K562 (cell line): ENCODE results near the gene EXOC4. TPM values are rescaled to one million over a fixed set of nuclear protein-coding genes. Genes with fewer than 3 reads are reported as not detected.
A peak's percentile ranks its signal among the peaks of the same experiment; 100 is the strongest.

ENCODE experiments used
- ATAC-seq: fragments of 200-7000 bp; cut with Tn5 transposase; 3 replicates; pipeline ENCODE4 v1.9.1; 2020; ENCODE audit warnings: moderate library complexity
- BruUV-seq: library from RNA; stranded (reverse); fragments of 400-500 nt; replicated peaks from 2 replicates; lab custom pipeline; 2021; lab: Mats Ljungman, UMichigan
- CTCF ChIA-PET: fragments of 300-600 bp; formaldehyde crosslinking; extraction: SDS; loops from one replicate; lab custom pipeline; 2021; ENCODE audit warnings: low intra/inter-chr PET ratio; lab: Yijun Ruan, JAX
- POLR2A ChIA-PET: fragments of 300-600, 350-650 bp; sonication (Branson Sonifier 250); formaldehyde crosslinking; extraction: SDS; loops from one replicate; lab custom pipeline; 2021; ENCODE audit warnings: antibody characterized with exemption, inconsistent platforms; lab: Yijun Ruan, JAX
- DNase-seq, 4 experiments: peaks; one replicate each; pipeline versions ENCODE4 v3.0.0 to v3.0.0-alpha.2; 2011 to 2018; ENCODE audit warnings: low spot score in 3 of 4, mixed read lengths in 3 of 4; ENCODE audit errors: extremely low read depth in 1 of 4
- FAIRE-seq: peaks from 2 replicates; lab custom pipeline; 2011; peaks lifted over from hg19 to GRCh38; lab: Jason Lieb, UNC
- H2AFZ ChIP-seq: 2 replicates; pipeline ENCODE4 v1.6.0; 2011; ENCODE audit warnings: low read depth, low read length, control low read depth, inconsistent platforms
- H3K27ac ChIP-seq: fragments of 200-600 bp; 3 replicates; pipeline ENCODE4 v1.8.0; 2011; ENCODE audit warnings: low read depth, mild to moderate bottlenecking, control low read depth, inconsistent platforms, low read length, moderate library complexity, mixed read lengths; ENCODE audit errors: extremely low read depth
- H3K27me3 ChIP-seq, 2 experiments: fragments of 300-600 bp in 1 of 2; 2 replicates in 1 of 2; 3 replicates in 1 of 2; pipeline versions ENCODE4 v1.6.0 to v1.8.0; 2011; ENCODE audit warnings: inconsistent platforms in 2 of 2, low read length in 2 of 2, mild to moderate bottlenecking in 1 of 2, mixed read lengths in 1 of 2, moderate library complexity in 1 of 2; ENCODE audit not compliant: control insufficient read depth in 2 of 2, insufficient read depth in 2 of 2
- H3K36me3 ChIP-seq: fragments of 300-600 bp; 3 replicates; pipeline ENCODE4 v1.8.0; 2011; ENCODE audit warnings: mild to moderate bottlenecking, low read length, inconsistent platforms; ENCODE audit not compliant: control insufficient read depth, insufficient read depth
- H3K4me1 ChIP-seq, 2 experiments: fragments of 200-600 bp in 1 of 2; replicated peaks in 1 of 2; 2 replicates in 1 of 2; 3 replicates in 1 of 2; pipeline versions ENCODE4 v1.5.1 to v1.8.0; 2011; ENCODE audit warnings: inconsistent platforms in 2 of 2, low read length in 2 of 2, mild to moderate bottlenecking in 1 of 2, mixed read lengths in 1 of 2, moderate library complexity in 1 of 2; ENCODE audit not compliant: control insufficient read depth in 2 of 2, insufficient read depth in 2 of 2
- H3K4me2 ChIP-seq: 2 replicates; pipeline ENCODE4 v1.6.1; 2011; ENCODE audit warnings: low read length, control low read depth, inconsistent platforms, mixed read lengths; ENCODE audit not compliant: insufficient read depth
- H3K4me3 ChIP-seq: fragments of 200-600 bp; sonication (generic), shearing (Covaris generic); 2 replicates; pipeline ENCODE4 v1.5.1; 2016; ENCODE audit warnings: control low read depth, inconsistent platforms
- H3K79me2 ChIP-seq: fragments of 200-600 bp; 3 replicates; pipeline ENCODE4 v1.8.0; 2011; ENCODE audit warnings: low read length, inconsistent platforms; ENCODE audit not compliant: control insufficient read depth, insufficient read depth
- H3K9ac ChIP-seq, 2 experiments: 2 replicates each; pipeline versions ENCODE4 v1.6.0 to v1.6.1; 2011; ENCODE audit warnings: low read depth in 2 of 2, low read length in 2 of 2, control low read depth in 1 of 2, inconsistent platforms in 1 of 2, mild to moderate bottlenecking in 1 of 2, mixed read lengths in 1 of 2; ENCODE audit not compliant: insufficient read depth in 1 of 2
- H3K9me1 ChIP-seq: one replicate; pipeline ENCODE4 v1.6.0; 2011; ENCODE audit warnings: inconsistent platforms, mild to moderate bottlenecking, low read length, moderate library complexity; ENCODE audit not compliant: control insufficient read depth, insufficient read depth
- H3K9me3 ChIP-seq: replicated peaks from 2 replicates; pipeline ENCODE4 v1.5.1; 2011; ENCODE audit warnings: low read depth, low read length, inconsistent platforms; ENCODE audit not compliant: control insufficient read depth, insufficient read depth
- H4K20me1 ChIP-seq: replicated peaks from 2 replicates; pipeline ENCODE4 v1.6.1; 2011; ENCODE audit warnings: low read length, inconsistent platforms, mixed read lengths; ENCODE audit not compliant: control insufficient read depth, insufficient read depth
- ADNP ChIP-seq: fragments of 200-800 bp; sonication (Bioruptor generic); IDR thresholded peaks from 2 replicates; pipeline ENCODE4 v1.6.1; 2016; ENCODE audit warnings: missing genetic modification characterization, missing compliant biosample characterization
- CSDE1 ChIP-seq, 2 experiments: fragments of 450-650 bp; IDR thresholded peaks; 2 replicates each; pipeline ENCODE4 v1.6.1; 2016; ENCODE audit warnings: mild to moderate bottlenecking in 1 of 2
- MCM2 ChIP-seq: fragments of 450-650 bp; IDR thresholded peaks from 2 replicates; pipeline ENCODE4 v1.6.1; 2017; ENCODE audit warnings: low read depth, mild to moderate bottlenecking
- NEUROD1 ChIP-seq: fragments of 150-350 bp; IDR thresholded peaks from 2 replicates; pipeline ENCODE4 v1.6.1; 2014; ENCODE audit warnings: borderline replicate concordance, low read length, low read depth; ENCODE audit not compliant: partially characterized antibody
- PKNOX1 ChIP-seq: fragments of 450-650 bp; IDR thresholded peaks from 2 replicates; pipeline ENCODE4 v1.6.1; 2016
- SMARCE1 ChIP-seq: fragments of 450-650 bp; IDR thresholded peaks from 2 replicates; pipeline ENCODE4 v1.7.1; 2016; ENCODE audit warnings: mild to moderate bottlenecking
- ZNF23 ChIP-seq: fragments of 250-450 bp; sonication (Bioruptor Pico); IDR thresholded peaks from 2 replicates; pipeline ENCODE4 v1.4.0; 2020; ENCODE audit warnings: mild to moderate bottlenecking
- ZNF384 ChIP-seq: IDR thresholded peaks from 2 replicates; pipeline ENCODE4 v1.6.1; 2012; ENCODE audit warnings: low read depth, low read length, improper control_type of control experiment
- ZNF512 ChIP-seq: IDR thresholded peaks from 2 replicates; pipeline ENCODE4 v1.6.1; 2016; ENCODE audit warnings: missing genetic modification characterization, missing compliant biosample characterization
- ZNF717 ChIP-seq: fragments of 250-450 bp; sonication (Bioruptor Pico); IDR thresholded peaks from 2 replicates; pipeline ENCODE4 v1.5.0; 2021
- WGBS: fragments of 100-300 bp; shearing (Covaris generic); methylation state at CpG from one replicate; pipeline ENCODE4 v1.1.6; 2016; ENCODE audit warnings: low coverage, mixed read lengths; ENCODE audit not compliant: insufficient coverage; ENCODE audit errors: missing lambda C conversion rate; 5-methylcytosine and 5-hydroxymethylcytosine counted together
- in situ Hi-C: fragments of 300-500 bp; cut with MboI; formaldehyde crosslinking; loops from 4 replicates; pipeline ENCODE4 v1.15.0; 2018; ENCODE audit warnings: inconsistent platforms, mixed read lengths
- intact Hi-C: fragments of 100-400 bp; cut with micrococcal nuclease; formaldehyde crosslinking; loops from 2 replicates; pipeline ENCODE4 v1.14.2; 2022
- polyA plus RNA-seq, 8 experiments: library from polyadenylated mRNA; depleted of rRNA in 4 of 8; stranded (reverse) in 5 of 8; unstranded in 3 of 8; fragments of >200 nt; fragmentation: Nextera tagmentation in 2 of 8; fragmentation: Illumina TruSeq in 1 of 8; extraction: Ambion mirVana in 2 of 8; extraction: Trizol in 1 of 8; gene quantifications; 2 replicates each; pipeline versions ENCODE4 v1.2.1 to v1.2.3, GENCODE V29; 2011 to 2014; ENCODE audit warnings: inconsistent platforms in 1 of 8, missing spikeins in 1 of 8
- total RNA-seq, 7 experiments: library from RNA; depleted of rRNA in 6 of 7; stranded (reverse); fragments of >200 nt in 6 of 7; fragmentation: Illumina TruSeq in 2 of 7; extraction: Trizol in 2 of 7; gene quantifications; 2 replicates each; pipeline versions ENCODE4 v1.2.1 to v1.2.3, GENCODE V29; 2011 to 2021; ENCODE audit warnings: low replicate concordance in 1 of 7

EXOC4 gene
- total and polyA plus RNA-seq, 9 of the 15 experiments (the other 6 are each of a cell fraction or from before 2014, with no cell fraction given), result 18.5 to 73.1 (median 46.6) TPM

GRCh38 chr7:133650487-133651300 lies 397.8 kb downstream of the EXOC4 start:
- 40% methylated on average over 5 of the region's 5 CpGs for WGBS
- Histone ChIP-seq H4K20me1 (no peaks in the 10 kb centered on the region), H3K9me1 (no peaks in the 10 kb centered on the region), H3K4me2 (no peak overlapping the region), H3K9ac (no peak overlapping the region), H3K27me3 (no peaks in the 10 kb centered on the region), H3K79me2 (no peaks in the 10 kb centered on the region), H3K9me3 (no peaks in the 10 kb centered on the region), H2AFZ (no peak overlapping the region), H3K36me3 (no peaks in the 10 kb centered on the region), H3K27ac (no peak overlapping the region), H3K4me1 (no peaks in the 10 kb centered on the region), H3K4me3 (no peak overlapping the region)
- ATAC-seq (no peak), DNase-seq (no peak), FAIRE-seq (no peak)
- ChIA-PET POLR2A (interaction anchor here (1.1 kb wide), 1 partner anchor 17 kb away, joined by 3 read pairs; no protein-coding TSS in a partner anchor), CTCF (no interaction called here)
- intact Hi-C loops, result no loop called here
- in situ Hi-C loops, result no loop called here
- BruUV-seq, result no TSS peak
- TF ChIP-seq MCM2, result no peak
- TF ChIP-seq ZNF23 (CRISPR knock-in tag), result no peak
- TF ChIP-seq ADNP (tag), result no peak
- TF ChIP-seq PKNOX1, result peak; percentile 43; the same call in 1 of the 2 replicates
- no peak for TF ChIP-seq ZNF717 (CRISPR knock-in tag)
- no peak for TF ChIP-seq CSDE1 (IDR thresholded peaks at IDR 0.05)
- TF ChIP-seq SMARCE1, result no peak
- TF ChIP-seq ZNF512 (tag), result no peak
- TF ChIP-seq NEUROD1, result no peak
- peak; percentile 80 for TF ChIP-seq ZNF384
